Measurements from ENCODE around the gene TBC1D30. TPM values are rescaled to one million over a fixed set of nuclear protein-coding genes. Genes with fewer than 3 reads are reported as not detected.

TBC1D30 gene
- total and polyA plus RNA-seq, 7 donors: 0.36 to 4.3 (median 2.3) TPM

GRCh38 chr12:64796205-64796845, 28.1 kb upstream of the TBC1D30 start:
- TF ChIP-seq EP300 (IDR thresholded peaks at IDR 0.05): no peak
- TF ChIP-seq CTCF (IDR thresholded peaks at IDR 0.05): peak; percentile 13 to 46 (median 30)
- 51 to 60% methylated on average over 5 of the region's 5 CpGs for WGBS, 2 donors
- H3K27me3 ChIP-seq: no peaks in the 10 kb centered on the region
- H3K4me1 ChIP-seq: no peaks in the 10 kb centered on the region
- intact Hi-C loops (cut with DNase I): no loop called here
- no peaks in the 10 kb centered on the region for H3K36me3 ChIP-seq
- no peak overlapping the region for H3K27ac ChIP-seq
- no peak overlapping the region for H3K4me3 ChIP-seq
- no peak for DNase-seq
- H3K9me3 ChIP-seq: no peaks in the 10 kb centered on the region

- no peaks in the 10 kb centered on the region for H3K9me3 ChIP-seq
- no peaks in the 10 kb centered on the region for H3K36me3 ChIP-seq
- intact Hi-C loops (cut with DNase I): no loop called here
- H3K27me3 ChIP-seq: no peaks in the 10 kb centered on the region
- 69 to 83% methylated on average over 1 of the region's 1 CpG for WGBS, 2 donors
- H3K4me1 ChIP-seq: no peaks in the 10 kb centered on the region
- no peak overlapping the region for H3K4me3 ChIP-seq
- TF ChIP-seq POLR2A (IDR thresholded peaks at IDR 0.05) (no peak), CTCF (IDR thresholded peaks at IDR 0.05) (no peak), EP300 (IDR thresholded peaks at IDR 0.05) (no peak)
- H3K27ac ChIP-seq: no peak overlapping the region
- DNase-seq: no peak
These were observed 27.3 kb upstream of the TBC1D30 start for GRCh38 chr12:64797156-64797555.

- no peaks in the 10 kb centered on the region for H3K9me3 ChIP-seq
- no peak for TF ChIP-seq CTCF (IDR thresholded peaks at IDR 0.05)
- TF ChIP-seq EP300 (IDR thresholded peaks at IDR 0.05): no peak
- no peak for TF ChIP-seq POLR2AphosphoS5 (IDR thresholded peaks at IDR 0.05)
- TF ChIP-seq POLR2A (IDR thresholded peaks at IDR 0.05): no peak
- H3K4me1 ChIP-seq: no peaks in the 10 kb centered on the region
- DNase-seq: no peak
- H3K36me3 ChIP-seq: no peaks in the 10 kb centered on the region
- intact Hi-C loops (cut with DNase I): no loop called here
- H3K4me3 ChIP-seq: no peak overlapping the region
- H3K27me3 ChIP-seq: no peaks in the 10 kb centered on the region
- no peak overlapping the region for H3K27ac ChIP-seq
These were observed 26.3 kb upstream of the TBC1D30 start for GRCh38 chr12:64798165-64798564.

DNA sequence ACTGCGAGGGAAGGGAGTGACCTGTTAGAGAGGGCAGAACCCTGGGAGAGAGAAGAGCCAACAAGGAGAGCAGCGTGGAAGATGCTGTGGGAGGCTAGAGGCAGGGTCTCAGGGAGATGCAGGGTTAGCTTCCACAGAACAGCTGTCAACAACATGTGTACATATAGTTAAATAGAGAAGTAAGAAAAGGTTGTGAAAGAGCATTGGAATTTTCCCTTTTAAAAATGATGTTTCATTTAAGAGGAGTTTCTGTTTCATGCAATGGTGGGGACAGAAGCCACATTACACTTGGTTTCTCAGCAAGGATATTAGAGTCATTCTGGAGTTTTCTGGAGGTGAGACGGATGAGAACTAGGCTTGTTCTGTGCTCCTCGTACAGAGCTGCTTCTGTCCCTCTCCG, 23.8 kb upstream of the TBC1D30 start:
- H3K36me3 ChIP-seq: no peaks in the 10 kb centered on the region
- no peaks in the 10 kb centered on the region for H3K27me3 ChIP-seq
- no peak for DNase-seq
- no peaks in the 10 kb centered on the region for H3K9me3 ChIP-seq
- intact Hi-C loops (cut with DNase I): no loop called here
- H3K27ac ChIP-seq: no peak overlapping the region
- H3K4me1 ChIP-seq: no peaks in the 10 kb centered on the region
- no peak overlapping the region for H3K4me3 ChIP-seq
- TF ChIP-seq CTCF (IDR thresholded peaks at IDR 0.05) (no peak), EP300 (IDR thresholded peaks at IDR 0.05) (no peak)
- WGBS, 2 donors: 92 to 94% methylated on average over 5 of the region's 5 CpGs

DNA sequence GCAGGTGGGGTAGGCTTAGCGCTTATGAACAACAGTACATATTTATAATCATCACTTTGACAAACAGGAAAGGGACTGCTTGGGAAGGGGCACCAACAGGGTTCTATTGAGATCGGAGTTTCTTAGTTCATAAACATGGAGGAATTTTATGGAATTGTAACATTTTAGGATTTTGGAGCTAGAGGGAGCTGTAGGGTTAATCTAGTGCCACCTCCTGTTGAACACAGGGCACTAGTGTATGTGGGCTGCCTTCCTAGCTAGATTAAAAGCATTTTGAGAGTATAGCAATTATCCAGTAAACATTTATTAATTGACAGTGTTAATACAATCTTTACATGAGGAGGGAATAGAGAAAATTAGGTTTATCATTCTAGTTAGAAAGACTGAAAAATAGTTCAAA, 23.1 kb upstream of the TBC1D30 start:
- H3K27ac ChIP-seq: no peak overlapping the region
- H3K36me3 ChIP-seq: no peaks in the 10 kb centered on the region
- DNase-seq: no peak
- no peaks in the 10 kb centered on the region for H3K4me1 ChIP-seq
- no peaks in the 10 kb centered on the region for H3K27me3 ChIP-seq
- 66 to 78% methylated on average over 2 of the region's 2 CpGs for WGBS, 2 donors
- H3K4me3 ChIP-seq: no peak overlapping the region
- no peaks in the 10 kb centered on the region for H3K9me3 ChIP-seq
- intact Hi-C loops (cut with DNase I): no loop called here
- no peak for TF ChIP-seq POLR2A (IDR thresholded peaks at IDR 0.05)
- TF ChIP-seq EP300 (IDR thresholded peaks at IDR 0.05): no peak
- no peak for TF ChIP-seq CTCF (IDR thresholded peaks at IDR 0.05)
- TF ChIP-seq POLR2AphosphoS5 (IDR thresholded peaks at IDR 0.05): no peak
